HUDEP-2 (cell line): Measurements from ENCODE around the gene RFX4.

ENCODE experiments used
- DNase-seq, 76 experiments: peaks; one replicate each; lab custom pipeline; 2025; ENCODE audit not compliant: unreplicated experiment in 76 of 76; lab: John Stamatoyannopoulos, UW

Gene RFX4

GRCh38 chr12:106582641-106583230 is at the start of gene RFX4:
RFX4 (plus strand) TSS chr12:106583004; CDS start chr12:106583321, 317 bp downstream.
- DNase-seq, result no peak

- no peak for DNase-seq
These were observed 41.6 kb upstream of the RFX4 start for GRCh38 chr12:106541201-106541600.

- peak in 1 of 76 experiments; percentile 2 for DNase-seq
These were observed 31.4 kb upstream of the RFX4 start for GRCh38 chr12:106551410-106551809.

GRCh38 chr12:106552228-106552627 is 30.6 kb upstream of the RFX4 start:
- DNase-seq, result no peak

GRCh38 chr12:106564678-106565329 is 18.0 kb upstream of the RFX4 start:
- DNase-seq, result no peak

GRCh38 chr12:106566771-106567170 is 16.0 kb upstream of the RFX4 start:
- peak in 1 of 76 experiments; percentile 3 for DNase-seq

- no peak for DNase-seq
These were observed 9.6 kb upstream of the RFX4 start for GRCh38 chr12:106573239-106573638.

GRCh38 chr12:106576848-106577247 is 6.0 kb upstream of the RFX4 start:
- DNase-seq, result no peak

- no peak for DNase-seq
These were observed 1.9 kb upstream of the RFX4 start for GRCh38 chr12:106580671-106581508.

GRCh38 chr12:106581543-106582248 is 1.1 kb upstream of the RFX4 start:
- peak in 1 of 76 experiments; percentile 3 for DNase-seq

GRCh38 chr12:106582249-106582591 is 584 bp upstream of the RFX4 start:
- DNase-seq, result no peak

- DNase-seq, result no peak
These were observed 669 bp downstream of the RFX4 start for GRCh38 chr12:106583242-106584103.

- no peak for DNase-seq
These were observed 1.6 kb downstream of the RFX4 start for GRCh38 chr12:106584104-106585064.

- no peak for DNase-seq
These were observed 2.3 kb downstream of the RFX4 start for GRCh38 chr12:106585105-106585520.

GRCh38 chr12:106585521-106586277 is 2.9 kb downstream of the RFX4 start:
- no peak for DNase-seq

- no peak for DNase-seq
These were observed 3.5 kb downstream of the RFX4 start for GRCh38 chr12:106586278-106586802.

- DNase-seq, result no peak
These were observed 4.2 kb downstream of the RFX4 start for GRCh38 chr12:106586803-106587684.
